GM19397 (cell line): ENCODE measurements around the gene GPC6.

Experiments used
- ATAC-seq: cut with Tn5 transposase; IDR thresholded peaks from one replicate; pipeline ENCODE4 v1.9.1; 2021; ENCODE audit warnings: mild to moderate bottlenecking, moderate library complexity; ENCODE audit not compliant: unreplicated experiment

Gene GPC6

DNA sequence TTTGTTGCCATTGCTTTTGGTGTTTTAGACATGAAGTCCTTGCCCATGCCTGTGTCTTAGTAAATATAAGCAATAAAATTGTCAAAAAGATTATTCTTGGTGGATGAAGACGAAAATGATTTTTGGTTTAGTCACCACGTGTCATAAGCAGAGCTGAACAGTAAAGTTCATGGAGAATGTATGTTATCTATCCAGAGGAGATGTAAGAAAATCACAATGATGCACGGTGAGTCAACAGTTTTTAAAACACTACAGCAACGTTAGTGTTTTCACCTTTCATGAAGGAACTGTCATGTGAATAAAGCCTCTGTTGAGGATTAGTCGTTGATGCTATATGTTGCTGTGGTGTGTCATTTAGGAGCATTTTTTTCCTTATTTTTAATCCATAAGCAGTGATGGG, 137.6 kb downstream of the GPC6 start:
- ATAC-seq = no peak

DNA sequence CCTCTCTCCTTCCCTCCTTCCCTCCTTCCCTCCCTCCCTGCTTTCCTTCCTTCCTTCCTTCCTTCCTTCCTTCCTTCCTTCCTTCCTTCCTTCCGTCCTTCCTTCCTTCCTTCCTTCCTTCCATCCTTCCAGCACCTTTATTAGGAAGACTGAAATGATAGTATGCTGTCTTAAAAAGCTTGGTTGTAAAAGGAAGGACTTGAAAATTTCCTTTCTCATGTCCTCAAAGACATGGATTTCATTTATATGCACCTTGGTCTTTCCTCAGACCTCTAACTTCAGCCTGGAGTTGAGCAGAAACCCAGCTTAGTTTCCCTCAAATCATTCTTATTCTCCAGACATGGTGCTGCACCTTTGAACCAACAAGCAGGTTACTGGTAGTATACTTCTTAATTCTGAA, 141.7 kb downstream of the GPC6 start:
- no peak for ATAC-seq

DNA sequence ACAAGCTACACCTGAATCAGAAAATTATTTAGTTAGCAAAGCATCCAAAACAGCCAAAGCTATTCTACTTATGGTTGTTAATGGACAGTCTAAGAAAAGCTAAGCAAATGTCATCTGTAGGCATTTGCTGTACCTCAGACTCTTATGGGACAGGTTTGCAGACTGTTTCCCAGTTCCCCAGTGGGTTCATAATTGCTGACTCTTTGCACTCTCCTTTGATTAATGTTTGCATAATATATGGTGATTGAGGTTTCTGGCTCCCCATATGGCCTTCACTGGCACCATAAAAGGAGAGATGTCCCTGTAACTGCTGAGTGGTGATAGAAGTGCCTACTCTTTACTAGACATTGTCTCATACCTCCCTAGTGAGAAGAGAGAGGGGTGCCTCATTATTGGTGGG, 142.1 kb downstream of the GPC6 start:
- no peak for ATAC-seq

DNA sequence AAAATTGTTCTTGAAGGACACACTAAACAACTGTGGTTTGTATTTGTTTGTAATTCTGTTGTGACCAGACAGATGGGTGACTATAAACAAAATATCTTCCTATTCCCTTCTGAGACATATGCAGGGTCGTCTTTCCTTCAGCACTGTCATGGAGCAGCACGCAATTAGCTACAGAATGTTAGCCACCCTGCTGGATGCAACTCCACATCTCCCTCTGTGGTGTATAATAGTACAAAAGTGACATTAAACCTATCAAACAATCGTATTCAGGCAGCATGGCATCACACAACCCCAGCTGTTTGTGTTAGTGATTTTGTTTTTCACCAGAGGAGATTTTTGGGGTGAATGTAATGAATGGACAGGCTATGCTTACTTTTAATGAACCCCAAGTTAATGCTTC, 146.2 kb downstream of the GPC6 start:
- ATAC-seq = no peak

DNA sequence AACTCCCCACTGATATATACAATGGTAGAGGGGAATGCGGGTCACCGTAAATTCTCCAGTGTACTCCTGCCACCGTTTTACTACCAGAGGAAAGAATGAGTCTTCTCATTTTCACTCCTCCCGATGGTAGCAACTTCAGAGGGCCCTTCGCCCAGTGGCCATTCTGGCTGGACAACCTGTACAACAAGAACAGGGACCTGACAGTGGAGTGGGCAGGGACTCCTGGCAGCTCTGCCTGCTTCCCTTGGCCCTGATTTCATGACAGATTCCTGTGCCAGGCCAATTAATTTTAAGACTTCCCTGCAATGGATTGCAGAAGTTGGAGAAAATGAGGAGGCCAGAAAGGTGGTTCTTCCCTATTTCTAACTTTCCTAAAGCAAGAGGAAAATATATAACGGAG, 148.9 kb downstream of the GPC6 start:
- no peak for ATAC-seq

DNA sequence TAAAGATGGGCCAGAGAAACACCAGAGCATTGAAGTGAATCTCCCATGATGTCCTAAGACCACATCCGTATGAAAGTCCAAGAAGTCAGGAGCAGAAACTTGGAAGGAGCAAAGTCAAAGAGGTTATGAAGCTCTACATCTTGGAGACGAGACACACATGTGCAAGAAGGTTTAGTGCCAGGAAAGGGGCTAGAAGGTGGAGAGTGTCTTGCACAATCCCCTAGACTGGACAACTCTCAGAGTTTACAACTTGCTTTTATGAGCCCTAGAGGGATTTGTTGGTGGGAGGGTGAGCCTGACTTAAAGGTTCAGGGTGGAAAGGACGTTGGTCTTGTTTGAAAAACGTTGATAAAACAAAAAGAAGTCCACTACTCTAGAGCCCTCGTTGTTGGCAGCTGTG, 150.6 kb downstream of the GPC6 start:
- ATAC-seq = no peak

DNA sequence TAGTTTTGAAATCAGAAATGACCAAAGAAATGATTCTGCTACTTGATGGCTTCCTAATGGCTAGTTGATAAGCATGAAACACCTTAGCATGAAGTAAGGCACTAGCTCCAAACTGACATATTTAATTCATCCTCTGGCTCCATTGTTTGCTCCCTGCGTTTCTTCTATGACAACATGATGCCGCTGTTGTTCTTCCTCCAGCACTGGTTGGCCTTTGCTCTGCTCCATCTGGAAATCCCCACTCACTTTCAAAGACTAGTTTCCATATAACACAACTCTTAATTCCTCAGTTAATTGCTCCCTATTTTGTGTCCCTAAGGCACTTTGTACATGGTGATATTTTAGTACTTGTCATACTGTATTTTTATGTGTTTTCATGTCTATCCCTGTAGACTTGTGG, 151.6 kb downstream of the GPC6 start:
- ATAC-seq = no peak

DNA sequence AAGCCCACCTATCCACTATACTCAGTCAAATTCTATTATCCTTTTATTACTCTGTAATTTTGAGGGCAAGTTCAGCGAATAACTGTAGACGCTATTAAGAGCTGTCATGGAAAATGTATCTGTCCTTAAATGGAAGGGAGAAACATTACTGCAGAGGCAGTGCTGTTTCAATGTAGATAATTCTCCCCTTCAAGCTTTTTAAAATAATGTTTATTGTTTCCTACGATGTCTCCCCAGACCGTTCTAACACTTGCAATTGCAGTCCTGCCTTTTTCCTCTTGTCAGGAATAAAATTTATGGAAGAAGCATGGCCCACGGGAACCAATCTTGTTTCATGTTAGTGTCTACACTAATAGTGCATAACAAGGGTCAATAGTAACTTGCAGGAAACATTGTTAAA, 159.5 kb downstream of the GPC6 start:
- ATAC-seq = no peak

DNA sequence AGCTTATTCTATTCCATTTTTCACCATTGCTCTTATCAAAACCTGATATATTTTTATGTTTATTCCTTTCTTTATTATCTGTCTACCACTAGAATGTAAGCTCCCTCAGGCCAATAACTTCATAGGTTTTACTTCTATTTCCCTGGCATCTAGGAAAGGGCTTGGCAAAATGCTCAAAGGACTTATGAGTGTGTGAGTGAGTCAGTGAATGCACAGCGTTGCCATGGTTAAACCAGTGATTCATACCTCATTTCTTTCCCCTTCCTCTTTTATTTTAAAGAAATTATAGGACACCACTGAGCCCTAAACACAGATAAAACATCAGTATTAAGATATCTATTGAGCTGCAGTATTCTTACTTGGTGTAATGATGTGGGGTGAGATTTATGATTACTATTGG, 162.1 kb downstream of the GPC6 start:
- ATAC-seq = no peak

DNA sequence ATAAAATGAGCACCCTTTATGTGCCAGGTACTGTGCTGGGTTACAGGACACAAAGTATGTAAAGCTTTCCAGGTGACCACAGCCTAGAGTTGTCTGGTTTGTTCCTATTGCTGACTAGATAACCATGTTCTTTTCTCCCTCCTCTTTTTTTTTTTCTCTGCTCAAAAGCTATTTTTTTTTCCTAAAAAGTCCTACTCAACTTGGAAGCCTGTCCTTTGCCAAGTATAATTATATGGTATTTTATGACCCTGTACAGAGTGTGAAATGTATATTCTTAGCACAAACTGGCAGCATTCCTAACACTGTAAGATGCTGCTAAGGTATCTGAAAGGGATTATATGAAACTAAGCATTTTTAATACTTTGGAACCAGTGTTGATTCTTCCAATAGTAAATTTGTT, 171.0 kb downstream of the GPC6 start:
- ATAC-seq = no peak

DNA sequence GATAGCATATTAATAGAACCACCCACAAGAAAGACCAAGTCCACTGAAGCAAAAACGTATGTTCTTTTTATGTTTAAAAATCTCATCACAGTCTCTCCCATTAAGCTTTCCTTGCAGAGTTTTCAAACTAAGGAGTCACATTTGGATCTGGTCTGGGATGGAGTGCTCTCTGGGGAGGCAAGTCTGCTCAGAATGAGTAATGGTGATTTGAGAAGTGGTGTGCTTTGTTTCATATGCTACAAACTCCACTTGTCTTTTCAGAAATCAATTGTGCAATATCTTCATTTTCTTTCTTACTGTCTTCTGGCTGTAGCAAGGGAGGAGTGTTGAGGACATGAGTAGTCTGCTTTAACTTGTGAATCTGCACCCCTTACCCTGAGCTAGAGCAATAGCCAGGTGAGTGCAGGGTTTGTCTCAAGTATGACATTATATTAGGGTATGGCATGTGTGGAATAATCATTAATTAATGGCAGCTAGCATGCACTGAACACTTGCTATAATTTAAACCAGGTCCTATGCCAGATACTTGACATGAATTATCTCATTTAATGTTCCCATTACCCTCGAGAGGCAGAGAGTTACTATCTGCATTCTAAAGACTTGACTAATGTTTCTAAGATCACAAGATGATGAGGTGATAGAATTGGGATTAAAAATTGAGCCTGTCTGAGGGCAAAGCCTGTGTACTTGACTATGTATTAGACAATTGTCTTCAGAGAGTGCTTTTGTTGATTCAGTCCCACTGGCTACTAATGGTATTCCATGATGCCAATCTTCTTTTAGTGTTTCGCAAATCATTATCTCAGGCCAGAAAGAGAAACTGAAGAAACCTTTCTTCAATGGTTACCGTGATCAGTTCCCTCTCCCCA, 171.8 kb downstream of the GPC6 start:
- ATAC-seq = no peak

DNA sequence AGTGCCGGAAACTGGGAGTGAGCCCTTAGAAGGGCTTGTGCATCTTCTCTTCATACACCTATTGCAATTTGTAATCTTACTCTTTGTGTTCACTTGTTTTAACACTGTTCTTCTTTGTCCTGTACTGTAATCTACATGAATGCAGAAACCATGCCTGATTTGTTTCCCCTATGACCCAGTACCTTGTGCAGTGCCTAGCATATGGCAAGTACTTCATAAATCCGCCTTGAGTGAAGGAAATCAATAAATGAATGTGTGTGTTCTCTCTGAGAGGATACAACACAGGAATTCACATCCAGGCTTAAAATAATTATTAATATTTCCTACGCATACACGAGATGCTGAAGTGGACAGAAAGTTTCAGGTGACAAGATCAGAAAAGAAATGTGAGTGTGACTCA, 172.6 kb downstream of the GPC6 start:
- ATAC-seq = no peak

DNA sequence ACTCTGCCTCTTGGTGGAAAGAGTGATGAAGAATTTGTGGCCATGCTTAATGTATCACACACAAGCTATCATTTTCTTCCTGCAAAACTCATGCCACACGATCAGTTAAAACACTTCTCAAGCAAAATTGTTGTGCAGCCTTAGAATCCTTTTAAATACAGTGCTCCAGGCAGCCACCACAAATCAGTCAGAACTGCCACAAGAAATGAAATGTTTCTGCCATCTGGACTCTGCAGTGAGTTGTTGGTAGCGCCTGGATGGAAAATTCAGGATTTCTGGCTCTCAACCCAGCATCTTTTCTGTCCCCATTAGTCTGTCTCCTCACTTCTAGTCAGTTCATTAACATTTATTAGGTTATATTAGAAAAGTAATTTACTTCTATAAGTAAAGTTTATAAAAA, 179.5 kb downstream of the GPC6 start:
- no peak for ATAC-seq

DNA sequence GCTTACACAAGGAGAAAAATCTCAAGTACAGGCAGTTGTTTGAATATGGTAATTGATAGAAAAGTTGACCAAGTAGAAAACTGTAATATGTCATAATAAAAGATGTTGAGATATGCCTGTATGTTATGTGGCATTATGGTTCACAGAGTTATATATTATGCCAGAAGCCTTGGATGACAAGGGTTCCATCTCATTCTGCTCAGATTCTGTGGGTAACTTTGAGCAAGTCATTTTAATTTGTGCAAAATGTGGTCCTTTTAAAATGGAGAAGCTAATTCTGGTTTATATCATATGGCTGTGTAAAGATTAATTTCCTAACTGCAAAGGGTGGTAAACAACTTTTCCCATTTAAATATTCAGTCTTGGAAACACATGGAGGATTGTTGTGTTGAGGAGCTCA, 180.9 kb downstream of the GPC6 start:
- ATAC-seq = no peak

DNA sequence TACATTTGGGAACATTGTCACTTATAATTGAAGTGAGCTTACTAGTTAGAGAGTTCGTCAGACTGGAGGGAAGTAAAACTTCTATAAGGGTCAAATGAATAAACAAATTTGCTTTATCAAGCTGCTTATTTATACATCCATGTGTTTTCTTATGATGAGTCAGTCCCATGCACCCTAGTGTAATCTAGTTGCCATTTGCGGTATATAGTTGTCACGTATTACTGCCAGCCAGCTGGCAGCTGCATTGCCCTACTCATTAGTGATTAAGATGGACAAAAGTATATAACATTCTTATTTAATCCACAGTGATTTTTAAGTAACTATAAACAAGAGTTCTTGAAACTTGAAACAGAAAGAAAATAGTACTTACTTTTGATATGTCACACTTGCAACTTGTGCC, 182.4 kb downstream of the GPC6 start:
- ATAC-seq = no peak

DNA sequence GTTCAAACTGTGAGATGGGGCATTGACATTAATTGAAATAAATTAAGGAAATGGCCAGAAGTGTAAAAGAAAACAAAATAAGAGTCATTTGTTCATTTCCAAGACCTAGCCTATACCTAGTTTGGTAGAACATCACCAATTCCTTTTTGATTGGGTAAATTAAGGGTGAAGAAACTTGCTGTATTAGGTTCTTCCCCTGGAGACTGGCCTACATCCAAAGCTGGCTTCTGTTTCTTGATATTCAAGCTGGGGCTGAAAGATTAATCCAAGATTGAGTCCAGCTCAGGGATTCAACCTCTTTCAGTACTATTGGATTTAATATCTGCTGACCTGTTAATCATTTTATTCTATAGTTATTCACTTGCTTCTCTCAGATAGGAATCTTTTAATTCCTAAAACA, 183.2 kb downstream of the GPC6 start:
- ATAC-seq = no peak

DNA sequence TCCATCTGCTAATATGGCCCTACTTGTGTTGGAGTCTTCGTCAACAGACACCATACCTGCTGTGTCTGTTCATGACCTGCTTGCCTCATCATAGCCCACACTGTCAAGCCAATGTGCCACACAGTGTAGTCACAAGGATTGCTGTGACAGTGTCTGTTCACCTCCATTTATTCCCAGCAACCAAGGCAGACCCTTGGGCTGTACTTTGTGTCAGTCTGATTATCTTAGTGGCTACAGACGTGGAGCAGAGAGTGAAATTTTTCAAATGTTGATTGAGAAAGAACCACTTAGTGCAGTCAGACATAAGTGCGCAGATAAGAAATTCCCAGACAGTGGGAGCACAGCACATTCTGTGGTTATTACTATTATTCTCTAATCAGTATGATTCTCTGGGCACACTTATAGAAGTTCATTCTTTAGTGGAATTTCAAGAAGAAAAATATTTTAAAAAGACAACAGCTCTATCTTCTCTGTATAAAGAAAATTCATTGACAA, 184.6 kb downstream of the GPC6 start:
- no peak for ATAC-seq

DNA sequence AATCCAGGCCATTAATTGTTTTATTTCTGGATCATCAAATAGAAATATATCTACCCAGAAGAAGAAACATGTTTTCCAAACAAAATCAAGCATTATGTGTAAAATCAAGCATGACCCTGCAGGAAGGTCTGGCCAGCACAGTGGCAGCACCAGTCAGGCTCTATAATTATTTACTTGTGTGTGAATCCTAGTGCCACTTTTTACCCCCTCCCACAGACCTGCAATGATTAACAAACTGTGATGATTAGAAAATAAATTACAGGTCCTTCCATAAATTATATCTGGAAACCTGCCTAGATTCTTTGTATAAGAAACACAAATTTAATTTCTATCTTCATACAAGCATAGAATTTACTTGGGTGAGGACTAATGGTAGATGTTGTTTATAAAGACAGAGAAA, 186.1 kb downstream of the GPC6 start:
- ATAC-seq = no peak

DNA sequence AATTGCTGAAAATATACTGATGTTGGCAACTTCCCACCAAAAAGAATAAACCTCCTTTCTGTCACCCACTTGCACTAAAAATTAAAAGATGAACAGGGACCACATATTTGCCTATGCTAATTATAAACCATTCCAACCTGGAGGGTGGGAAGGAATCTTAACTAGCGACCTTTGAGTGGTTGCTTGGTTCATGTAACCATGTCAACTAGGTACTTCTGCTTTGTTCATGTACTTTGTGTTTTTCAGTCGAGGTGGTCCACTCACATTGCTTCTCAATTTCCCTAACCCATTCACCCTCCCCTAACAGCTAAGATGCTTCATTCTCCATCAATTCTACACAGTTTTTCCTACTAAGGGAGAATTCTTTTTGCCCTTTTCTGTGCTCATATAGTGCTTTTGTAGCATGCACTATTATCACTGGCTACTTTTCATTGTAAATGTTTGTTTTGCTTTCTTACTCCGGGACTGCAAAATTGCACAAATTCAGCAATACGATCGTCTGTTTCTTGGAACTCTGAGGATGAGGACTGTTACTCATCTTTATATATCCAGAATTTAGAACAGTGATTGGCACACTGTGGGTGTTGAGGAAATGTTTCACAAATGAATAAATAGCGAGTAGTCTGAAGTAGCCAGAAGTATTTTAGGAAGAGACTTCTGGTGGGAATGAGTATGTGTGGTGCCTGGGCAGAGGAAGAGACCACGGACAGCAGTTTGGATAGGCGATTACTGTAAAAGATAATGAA, 187.5 kb downstream of the GPC6 start:
- ATAC-seq = no peak

DNA sequence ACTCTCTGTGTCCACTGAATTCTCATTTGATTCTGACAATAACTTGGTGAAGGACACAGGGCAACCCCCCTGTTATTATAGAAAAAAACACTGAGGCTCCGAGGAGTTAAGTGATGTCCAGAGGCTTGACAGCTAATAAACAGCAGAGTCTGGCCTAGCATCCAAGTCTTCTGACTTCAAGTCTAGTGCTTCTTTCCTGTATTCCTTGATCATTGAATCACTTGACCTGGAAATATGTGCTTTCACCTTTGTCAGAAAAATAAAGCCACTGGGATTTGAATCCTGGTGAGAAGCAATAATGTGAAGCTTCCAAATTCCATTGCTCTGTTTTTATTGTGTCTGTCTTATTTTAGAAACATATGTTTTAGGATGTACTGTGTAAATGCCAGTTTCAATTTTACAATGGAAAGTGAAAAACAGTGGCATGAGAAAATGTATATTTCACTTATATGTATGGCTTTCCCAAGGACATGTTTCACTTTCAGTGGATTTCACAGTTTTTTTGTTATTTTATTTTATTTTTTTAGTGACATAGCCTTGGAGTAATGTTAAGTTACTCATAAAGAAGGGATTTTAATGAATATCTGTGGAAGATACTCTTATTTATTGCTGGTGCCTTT, 190.2 kb downstream of the GPC6 start:
- ATAC-seq = no peak

DNA sequence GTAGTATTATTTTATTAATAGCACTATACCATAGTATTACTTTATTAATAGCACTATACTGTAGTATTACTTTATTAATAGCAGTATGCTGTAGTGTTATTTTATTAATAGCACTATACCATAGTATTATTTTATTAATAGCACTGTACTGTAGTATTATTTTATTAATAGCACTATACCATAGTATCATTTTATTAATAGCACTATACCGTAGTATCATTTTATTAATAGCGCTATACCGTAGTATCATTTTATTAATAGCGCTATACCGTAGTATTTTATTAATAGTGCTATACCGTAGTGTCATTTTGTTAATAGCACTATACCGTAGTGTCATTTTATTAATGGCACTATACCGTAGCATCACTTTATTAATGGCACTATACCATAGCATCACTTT, 191.8 kb downstream of the GPC6 start:
- ATAC-seq = no peak

DNA sequence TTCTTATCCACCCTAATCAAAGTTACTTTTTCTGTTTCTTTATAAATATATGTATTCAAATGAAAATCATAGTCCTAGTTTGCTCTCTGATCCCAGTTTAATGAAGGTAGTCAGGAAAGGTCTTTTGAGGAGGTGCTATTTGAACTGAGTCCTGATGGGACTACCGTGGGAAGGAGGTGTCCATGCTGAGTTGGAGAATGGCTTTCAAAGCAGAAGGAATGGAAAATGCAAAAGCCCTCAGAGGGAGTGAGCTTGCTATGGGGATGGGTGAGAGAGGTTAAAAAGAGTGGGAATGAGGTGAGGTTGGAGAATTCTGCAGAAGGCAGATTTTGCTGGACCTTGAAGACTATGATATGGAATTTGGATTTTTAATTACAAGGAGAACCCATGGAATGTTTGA, 193.6 kb downstream of the GPC6 start:
- no peak for ATAC-seq
